Measurements from ENCODE around the gene RTN4R.

DNA sequence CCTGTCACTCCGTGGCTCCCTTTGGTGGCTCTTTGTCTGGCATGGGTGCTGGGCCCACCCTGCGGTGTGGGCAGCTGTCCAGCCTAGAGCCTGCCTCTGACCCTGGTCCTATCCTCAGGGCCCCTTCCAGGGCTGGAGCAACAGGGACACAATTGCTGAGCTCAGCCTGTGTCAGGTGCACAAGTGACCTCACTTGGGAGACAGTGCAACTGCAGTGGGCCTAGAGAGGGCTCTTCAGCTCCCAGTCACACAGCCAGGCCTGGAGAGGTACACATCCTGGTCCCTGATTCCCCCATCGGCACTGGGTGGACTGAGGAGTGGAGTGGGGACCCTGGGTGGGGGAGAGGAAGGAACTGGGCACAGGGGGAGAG is 43.9 kb downstream of the RTN4R start:
- TF ChIP-seq POLR2AphosphoS5 (IDR thresholded peaks at IDR 0.05; ENCODE audit: low read depth, low read length) = no peak
- no peak for TF ChIP-seq SIN3A (IDR thresholded peaks at IDR 0.05; ENCODE audit: borderline replicate concordance, insufficient read depth, low read length)
- TF ChIP-seq, protein P1, sequence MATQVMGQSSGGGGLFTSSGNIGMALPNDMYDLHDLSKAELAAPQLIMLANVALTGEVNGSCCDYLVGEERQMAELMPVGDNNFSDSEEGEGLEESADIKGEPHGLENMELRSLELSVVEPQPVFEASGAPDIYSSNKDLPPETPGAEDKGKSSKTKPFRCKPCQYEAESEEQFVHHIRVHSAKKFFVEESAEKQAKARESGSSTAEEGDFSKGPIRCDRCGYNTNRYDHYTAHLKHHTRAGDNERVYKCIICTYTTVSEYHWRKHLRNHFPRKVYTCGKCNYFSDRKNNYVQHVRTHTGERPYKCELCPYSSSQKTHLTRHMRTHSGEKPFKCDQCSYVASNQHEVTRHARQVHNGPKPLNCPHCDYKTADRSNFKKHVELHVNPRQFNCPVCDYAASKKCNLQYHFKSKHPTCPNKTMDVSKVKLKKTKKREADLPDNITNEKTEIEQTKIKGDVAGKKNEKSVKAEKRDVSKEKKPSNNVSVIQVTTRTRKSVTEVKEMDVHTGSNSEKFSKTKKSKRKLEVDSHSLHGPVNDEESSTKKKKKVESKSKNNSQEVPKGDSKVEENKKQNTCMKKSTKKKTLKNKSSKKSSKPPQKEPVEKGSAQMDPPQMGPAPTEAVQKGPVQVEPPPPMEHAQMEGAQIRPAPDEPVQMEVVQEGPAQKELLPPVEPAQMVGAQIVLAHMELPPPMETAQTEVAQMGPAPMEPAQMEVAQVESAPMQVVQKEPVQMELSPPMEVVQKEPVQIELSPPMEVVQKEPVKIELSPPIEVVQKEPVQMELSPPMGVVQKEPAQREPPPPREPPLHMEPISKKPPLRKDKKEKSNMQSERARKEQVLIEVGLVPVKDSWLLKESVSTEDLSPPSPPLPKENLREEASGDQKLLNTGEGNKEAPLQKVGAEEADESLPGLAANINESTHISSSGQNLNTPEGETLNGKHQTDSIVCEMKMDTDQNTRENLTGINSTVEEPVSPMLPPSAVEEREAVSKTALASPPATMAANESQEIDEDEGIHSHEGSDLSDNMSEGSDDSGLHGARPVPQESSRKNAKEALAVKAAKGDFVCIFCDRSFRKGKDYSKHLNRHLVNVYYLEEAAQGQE (IDR thresholded peaks at IDR 0.05; ENCODE audit: insufficient read depth in 1 of 2, low read depth in 2 of 2, low read length in 2 of 2) = no peak
- TF ChIP-seq FOXP2 (optimal IDR thresholded peaks at IDR 0.05; ENCODE audit: borderline replicate concordance, extremely low read depth, extremely low read length, insufficient read depth) = no peak

Data from PFSK-1 (cell line).